Left lung (tissue), 10 donors: ENCODE measurements around the gene SOX8. TPM values are rescaled to one million over a fixed set of nuclear protein-coding genes. Genes with fewer than 3 reads are reported as not detected.

Experiments used
- ATAC-seq: fragments of 200-7000 bp; cut with Tn5 transposase; one replicate; pipeline ENCODE4 v1.9.1; 2020; ENCODE audit warnings: moderate library complexity
- DNase-seq, 4 donors: peaks; one replicate each; pipeline ENCODE4 v3.0.0-alpha.2; 2013 to 2020
- H3K27ac ChIP-seq, 2 donors: fragments of 200-600 bp; sonication (generic) in 1 of 2; one replicate each; pipeline versions ENCODE4 v1.5.0 to v1.8.0; 2020 to 2021
- H3K27me3 ChIP-seq, 2 donors: fragments of 200-600 bp; sonication (generic) in 1 of 2; one replicate each; pipeline versions ENCODE4 v1.5.0 to v1.8.0; 2020 to 2021
- H3K36me3 ChIP-seq, 2 donors: fragments of 200-600 bp; sonication (generic) in 1 of 2; one replicate each; pipeline versions ENCODE4 v1.5.0 to v1.8.0; 2020 to 2021
- H3K4me1 ChIP-seq, 2 donors: fragments of 200-600 bp; one replicate each; pipeline ENCODE4 v1.8.0; 2021
- H3K4me3 ChIP-seq, 2 donors: fragments of 200-600 bp; sonication (generic) in 1 of 2; one replicate each; pipeline versions ENCODE4 v1.5.0 to v1.8.0; 2020 to 2021; ENCODE audit warnings: mild to moderate bottlenecking in 1 of 2
- H3K9me3 ChIP-seq, 2 donors: fragments of 200-600 bp; sonication (generic) in 1 of 2; one replicate each; pipeline versions ENCODE4 v1.5.0 to v1.8.0; 2020 to 2021
- CTCF ChIP-seq, 2 donors: fragments of 200-600 bp; sonication (generic) in 1 of 2; IDR thresholded peaks; one replicate each; pipeline versions ENCODE4 v1.5.0 to v1.8.0; 2021; ENCODE audit warnings: antibody characterized with exemption in 2 of 2
- intact Hi-C, 2 donors: fragments of 100-400 bp; cut with DNase I; formaldehyde crosslinking; loops; one replicate each; pipeline versions ENCODE4 v1.11.2 to v1.14.2; 2022
- polyA plus RNA-seq, 6 donors: library from polyadenylated mRNA; unstranded; fragments of 120-200 nt; gene quantifications; one replicate each; pipeline ENCODE4 v1.2.1, GENCODE V29; 2013; ENCODE audit not compliant: insufficient read length in 6 of 6
- total RNA-seq, 2 donors: library from RNA; stranded (reverse); fragmentation: NEBNext Ultra II Directional; extraction: Animal tissue kit (Norgen Biotek cat#: 25700); gene quantifications; one replicate each; pipeline ENCODE4 v1.2.1, GENCODE V29; 2021
- donor health status: DM: no; HTN: yes; CAD: no.
- donor health status: DM: no; HTN: no; CAD: no.

The SOX8 gene
- total and polyA plus RNA-seq, 8 donors, result 0.26 to 4.1 (median 2.5) TPM

- DNase-seq (peak in 1 of 4 donors; percentile 77), ATAC-seq (no peak)
- peaks cover 9 to 17% of the 10 kb centered on the region in 2 donors for H3K4me1 ChIP-seq
- intact Hi-C loops, result no loop called here
- TF ChIP-seq CTCF (IDR thresholded peaks at IDR 0.05), result no peak
- no peak overlapping the region for H3K4me3 ChIP-seq
- H3K36me3 ChIP-seq, result peaks cover 0 to 9% of the 10 kb centered on the region in 2 donors
- H3K9me3 ChIP-seq, result no peaks in the 10 kb centered on the region
- H3K27ac ChIP-seq, result no peak overlapping the region
- peaks cover 0 to 16% of the 10 kb centered on the region in 2 donors for H3K27me3 ChIP-seq
Observed at GRCh38 chr16:972316-973002, 9.1 kb upstream of the SOX8 start.

GRCh38 chr16:973366-973765 lies 8.2 kb upstream of the SOX8 start:
- no peak for ATAC-seq
- intact Hi-C loops, result no loop called here
- peaks cover 9 to 17% of the 10 kb centered on the region in 2 donors for H3K4me1 ChIP-seq

GRCh38 chr16:974001-974601 lies 7.5 kb upstream of the SOX8 start:
- Histone ChIP-seq H3K4me3 (no peak overlapping the region), H3K27ac (no peak overlapping the region), H3K4me1 (peaks cover 9 to 17% of the 10 kb centered on the region in 2 donors), H3K27me3 (peaks cover 0 to 27% of the 10 kb centered on the region in 2 donors), H3K9me3 (no peaks in the 10 kb centered on the region), H3K36me3 (no peaks in the 10 kb centered on the region)
- no peak for TF ChIP-seq CTCF (IDR thresholded peaks at IDR 0.05)
- DNase-seq (peak in 1 of 4 donors; percentile 80), ATAC-seq (no peak)
- intact Hi-C loops, result no loop called here

More at GRCh38 chr16:973366-973765, 8.2 kb upstream of the SOX8 start:
- TF ChIP-seq CTCF (IDR thresholded peaks at IDR 0.05), result no peak
- Histone ChIP-seq H3K36me3 (peaks cover 0 to 2% of the 10 kb centered on the region in 2 donors), H3K27ac (no peak overlapping the region), H3K27me3 (peaks cover 0 to 19% of the 10 kb centered on the region in 2 donors), H3K9me3 (no peaks in the 10 kb centered on the region), H3K4me3 (no peak overlapping the region)
- peak in 1 of 4 donors; percentile 33 for DNase-seq

GRCh38 chr16:974611-975261 lies 6.8 kb upstream of the SOX8 start:
- ATAC-seq (no peak), DNase-seq (peak in 1 of 4 donors; percentile 28)
- Histone ChIP-seq H3K27ac (no peak overlapping the region), H3K4me3 (no peak overlapping the region), H3K36me3 (no peaks in the 10 kb centered on the region), H3K27me3 (peaks cover 3 to 33% of the 10 kb centered on the region in 2 donors), H3K9me3 (no peaks in the 10 kb centered on the region), H3K4me1 (peaks cover 7 to 10% of the 10 kb centered on the region in 2 donors)
- intact Hi-C loops, result no loop called here
- TF ChIP-seq CTCF (IDR thresholded peaks at IDR 0.05), result no peak

GRCh38 chr16:975291-975690 lies 6.3 kb upstream of the SOX8 start:
- no peak for ATAC-seq
- TF ChIP-seq CTCF (IDR thresholded peaks at IDR 0.05), result no peak
- peak in 1 of 4 donors; percentile 51 for DNase-seq
- Histone ChIP-seq H3K4me3 (no peak overlapping the region), H3K4me1 (peaks cover 3 to 8% of the 10 kb centered on the region in 2 donors), H3K9me3 (no peaks in the 10 kb centered on the region), H3K27me3 (peaks cover 8 to 39% of the 10 kb centered on the region in 2 donors), H3K27ac (no peak overlapping the region), H3K36me3 (no peaks in the 10 kb centered on the region)
- intact Hi-C loops, result no loop called here
